GM12801 (cell line): ENCODE data around the gene SIN3A.

Experiments used
- CTCF ChIP-seq: IDR thresholded peaks from one replicate; pipeline ENCODE4 v1.5.1; 2011; ENCODE audit warnings: control low read depth; ENCODE audit not compliant: insufficient read length; ENCODE audit errors: extremely low read depth

SIN3A gene

DNA sequence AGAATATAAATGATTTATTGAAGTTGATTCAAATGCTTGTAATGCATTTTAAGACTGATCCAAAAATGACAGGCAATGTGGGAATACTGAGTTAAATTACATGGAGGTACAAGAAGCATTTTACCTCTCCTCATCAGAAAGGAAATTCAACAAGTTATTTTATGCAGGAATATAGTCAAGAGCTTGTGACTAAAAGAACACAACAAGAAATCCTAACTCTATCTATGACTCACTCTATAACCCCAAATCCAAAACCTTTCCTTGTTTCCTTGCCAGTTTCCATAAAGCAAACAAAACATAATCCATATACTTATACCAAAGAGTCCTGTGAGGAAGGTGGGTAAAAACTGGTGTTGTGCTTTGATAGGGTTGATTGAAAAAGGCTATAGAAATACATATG, 30.8 kb downstream of the SIN3A start:
- TF ChIP-seq CTCF = no peak

GRCh38 chr15:75416584-75416983, 34.9 kb downstream of the SIN3A start:
- TF ChIP-seq CTCF = no peak

DNA sequence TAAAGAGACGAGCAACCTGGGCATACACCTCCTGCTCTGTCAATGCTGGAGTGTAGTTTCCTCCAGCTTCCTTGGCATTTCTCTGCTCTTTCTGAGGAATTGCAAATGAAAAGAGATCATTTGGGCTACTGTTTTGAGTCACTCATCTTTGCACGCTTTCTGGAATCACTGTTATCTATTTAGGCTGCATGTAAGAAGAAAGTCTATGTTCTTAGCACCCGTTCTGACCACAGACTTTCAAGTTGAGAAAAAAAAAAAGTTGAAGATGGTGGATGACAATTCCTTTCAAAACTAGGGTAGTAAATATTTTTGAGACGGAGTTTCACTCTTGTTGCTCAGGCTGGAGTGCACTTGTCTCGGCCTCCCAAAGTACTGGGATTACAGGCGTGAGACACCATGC, 41.3 kb downstream of the SIN3A start:
- TF ChIP-seq CTCF = no peak

DNA sequence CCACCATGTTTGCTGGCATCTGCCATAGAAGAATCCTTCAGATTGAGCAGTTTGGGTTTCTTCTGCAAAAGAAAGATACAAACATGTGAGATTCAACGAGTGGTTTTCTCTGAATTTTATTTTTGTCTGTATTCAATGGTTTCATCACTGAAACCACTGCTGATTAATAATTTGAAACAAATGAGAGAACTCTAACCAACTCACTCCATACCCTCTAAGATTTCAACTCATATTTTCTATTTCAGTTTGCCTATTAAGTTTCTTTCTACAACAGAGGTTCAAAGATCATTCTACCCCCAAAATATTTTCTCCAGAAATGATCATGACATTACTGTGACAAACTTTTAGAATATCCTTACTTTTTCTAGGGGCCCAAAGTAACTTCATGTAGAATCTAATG, 44.4 kb downstream of the SIN3A start:
- TF ChIP-seq CTCF = no peak

DNA sequence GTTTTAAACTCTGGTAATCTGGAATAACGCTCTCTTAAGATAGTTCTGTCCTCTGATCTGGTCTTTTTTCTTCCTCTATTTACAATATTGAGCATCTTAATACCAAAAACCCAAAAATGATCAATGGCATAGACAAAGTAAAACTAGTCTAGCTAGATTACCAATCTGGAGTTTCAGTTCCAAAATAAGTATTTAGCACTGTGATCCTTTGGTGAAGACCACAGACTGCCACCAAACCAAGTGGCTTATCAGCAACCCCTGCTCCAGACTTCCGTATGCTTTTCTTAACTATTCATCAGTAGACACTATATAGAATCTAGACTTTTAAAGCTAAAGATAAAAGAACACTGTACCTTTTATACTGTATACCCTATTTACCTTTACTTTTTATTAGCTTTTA, 47.6 kb downstream of the SIN3A start:
- TF ChIP-seq CTCF = no peak

DNA sequence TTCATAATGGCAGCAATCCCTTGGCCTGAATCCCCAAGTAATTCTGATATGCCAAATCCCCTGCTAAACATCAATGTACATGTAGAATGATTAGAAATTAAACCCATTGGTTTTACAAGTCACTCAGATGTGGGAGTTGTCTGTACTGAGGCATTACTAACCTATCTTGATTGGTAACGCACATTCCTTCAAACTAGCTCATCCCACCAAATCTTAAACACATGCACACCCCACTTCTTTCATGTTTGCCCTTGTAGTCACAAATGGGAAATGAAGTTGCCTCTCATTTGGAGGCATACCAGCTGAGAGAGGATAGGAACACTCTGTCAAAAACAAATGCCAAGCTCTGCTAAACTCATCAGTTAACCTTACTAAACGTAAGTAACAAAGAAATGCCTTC, 54.0 kb downstream of the SIN3A start:
- no peak for TF ChIP-seq CTCF

GRCh38 chr15:75389791-75390382, 61.6 kb downstream of the SIN3A start:
- TF ChIP-seq CTCF = no peak

DNA sequence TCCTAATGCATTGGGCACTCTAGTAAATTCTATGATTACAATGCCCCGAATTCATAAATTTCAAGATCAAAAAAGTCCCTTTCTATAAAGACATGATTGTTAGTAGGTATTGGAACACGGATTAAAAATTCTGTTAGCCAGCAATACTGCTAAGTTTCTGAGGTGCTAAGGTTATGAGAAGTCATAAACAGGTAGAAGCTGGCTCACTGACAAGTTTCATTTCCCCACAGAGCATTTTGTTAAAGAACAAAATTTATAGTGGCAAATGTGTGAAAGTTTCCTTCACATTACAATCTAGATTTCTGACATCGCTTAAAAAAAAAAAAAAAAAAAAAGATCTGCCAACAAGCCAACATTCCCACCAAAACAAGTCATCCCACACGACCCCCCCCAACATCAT, 70.7 kb downstream of the SIN3A start:
- TF ChIP-seq CTCF = no peak
